ENCODE data around the gene ASPM.

The ASPM gene

DNA sequence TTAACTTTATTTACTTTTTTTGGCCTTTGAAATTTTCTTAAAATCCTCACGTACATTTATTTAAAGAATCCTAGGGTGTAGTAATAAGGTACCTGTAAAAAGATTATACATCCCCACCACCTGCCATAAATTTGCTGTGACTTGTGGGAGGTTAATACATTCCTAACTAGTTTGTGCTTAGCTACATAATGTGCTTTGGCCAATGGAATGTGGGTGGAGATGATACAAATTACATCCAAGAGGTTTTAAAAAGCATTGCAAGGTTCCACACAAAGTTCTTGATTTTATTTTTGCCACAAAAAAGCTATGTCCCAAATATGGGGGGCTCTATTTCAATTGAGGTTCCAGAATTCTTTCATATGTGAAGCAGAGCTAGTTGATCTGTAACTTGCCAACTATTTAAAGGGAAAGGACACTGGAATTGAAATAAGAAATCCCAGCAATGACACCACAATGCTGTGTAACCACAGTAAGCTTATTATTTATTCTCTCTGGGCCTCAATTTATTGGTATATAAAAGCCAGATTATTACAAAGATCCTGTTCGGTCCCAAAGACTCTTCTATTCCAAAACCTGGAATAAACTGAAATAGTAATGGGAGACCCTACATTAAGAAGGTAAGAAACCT is 15.7 kb downstream of the ASPM start:
- H3K4me3 ChIP-seq (ENCODE audit: low read depth, low read length): no peak overlapping the region
- TF ChIP-seq, protein P1, sequence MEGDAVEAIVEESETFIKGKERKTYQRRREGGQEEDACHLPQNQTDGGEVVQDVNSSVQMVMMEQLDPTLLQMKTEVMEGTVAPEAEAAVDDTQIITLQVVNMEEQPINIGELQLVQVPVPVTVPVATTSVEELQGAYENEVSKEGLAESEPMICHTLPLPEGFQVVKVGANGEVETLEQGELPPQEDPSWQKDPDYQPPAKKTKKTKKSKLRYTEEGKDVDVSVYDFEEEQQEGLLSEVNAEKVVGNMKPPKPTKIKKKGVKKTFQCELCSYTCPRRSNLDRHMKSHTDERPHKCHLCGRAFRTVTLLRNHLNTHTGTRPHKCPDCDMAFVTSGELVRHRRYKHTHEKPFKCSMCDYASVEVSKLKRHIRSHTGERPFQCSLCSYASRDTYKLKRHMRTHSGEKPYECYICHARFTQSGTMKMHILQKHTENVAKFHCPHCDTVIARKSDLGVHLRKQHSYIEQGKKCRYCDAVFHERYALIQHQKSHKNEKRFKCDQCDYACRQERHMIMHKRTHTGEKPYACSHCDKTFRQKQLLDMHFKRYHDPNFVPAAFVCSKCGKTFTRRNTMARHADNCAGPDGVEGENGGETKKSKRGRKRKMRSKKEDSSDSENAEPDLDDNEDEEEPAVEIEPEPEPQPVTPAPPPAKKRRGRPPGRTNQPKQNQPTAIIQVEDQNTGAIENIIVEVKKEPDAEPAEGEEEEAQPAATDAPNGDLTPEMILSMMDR (IDR thresholded peaks at IDR 0.05; ENCODE audit: borderline replicate concordance, insufficient read depth, low read depth, low read length): no peak

DNA sequence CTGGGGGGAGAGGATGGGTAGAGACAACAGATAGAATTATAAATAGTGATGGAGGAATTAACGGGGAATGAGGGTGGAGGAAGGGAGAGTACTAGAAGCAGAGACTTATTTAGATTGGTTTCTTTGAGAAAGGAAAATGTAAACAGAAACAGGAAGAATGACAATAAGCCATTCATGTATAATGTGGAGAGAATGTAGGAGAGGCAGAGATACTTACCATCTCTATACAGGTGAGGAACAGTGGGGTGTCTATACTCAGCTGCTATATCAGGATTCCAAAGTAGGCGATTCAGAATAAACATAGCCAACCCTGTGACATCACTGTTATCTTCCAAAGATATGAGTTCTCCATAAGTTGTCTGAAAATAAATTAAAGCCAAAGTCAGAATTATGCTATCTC is 16.8 kb downstream of the ASPM start:
- TF ChIP-seq, protein P1 (IDR thresholded peaks at IDR 0.05; ENCODE audit: borderline replicate concordance, insufficient read depth, low read depth, low read length): no peak
- H3K4me3 ChIP-seq (ENCODE audit: low read depth, low read length): no peak overlapping the region

DNA sequence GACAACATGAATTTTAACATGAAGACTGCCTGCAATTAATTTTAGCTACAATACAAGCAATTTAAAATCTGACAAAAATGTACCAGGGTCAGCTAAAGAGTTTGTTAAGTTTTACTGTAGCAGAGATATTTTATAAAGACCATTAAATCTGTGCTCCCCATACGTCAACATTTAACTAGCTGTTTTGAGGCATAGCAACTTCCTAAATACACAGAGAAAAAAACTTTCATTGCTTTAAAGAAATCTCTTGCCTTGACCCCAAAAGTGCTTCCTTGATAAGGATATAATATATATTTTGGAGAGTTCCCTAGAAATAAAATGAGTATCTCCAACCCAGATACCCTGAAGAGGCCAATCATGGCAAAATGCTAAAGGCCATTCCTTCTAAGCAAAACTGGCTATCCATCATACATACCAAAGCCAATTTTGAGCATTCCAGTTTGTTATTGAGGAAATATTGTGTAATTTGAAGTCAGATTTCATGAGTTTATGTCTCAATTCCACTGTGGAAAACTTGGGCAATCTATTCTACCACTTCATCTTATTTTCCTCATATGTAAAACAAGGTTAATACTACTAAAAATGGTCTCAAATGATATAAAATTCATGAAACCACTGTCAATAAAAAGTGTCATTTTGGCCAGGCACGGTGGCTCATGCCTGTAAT is 19.1 kb downstream of the ASPM start:
- no peak overlapping the region for H3K4me3 ChIP-seq (ENCODE audit: low read depth, low read length)
- TF ChIP-seq, protein P1 (IDR thresholded peaks at IDR 0.05; ENCODE audit: borderline replicate concordance, insufficient read depth, low read depth, low read length): no peak

DNA sequence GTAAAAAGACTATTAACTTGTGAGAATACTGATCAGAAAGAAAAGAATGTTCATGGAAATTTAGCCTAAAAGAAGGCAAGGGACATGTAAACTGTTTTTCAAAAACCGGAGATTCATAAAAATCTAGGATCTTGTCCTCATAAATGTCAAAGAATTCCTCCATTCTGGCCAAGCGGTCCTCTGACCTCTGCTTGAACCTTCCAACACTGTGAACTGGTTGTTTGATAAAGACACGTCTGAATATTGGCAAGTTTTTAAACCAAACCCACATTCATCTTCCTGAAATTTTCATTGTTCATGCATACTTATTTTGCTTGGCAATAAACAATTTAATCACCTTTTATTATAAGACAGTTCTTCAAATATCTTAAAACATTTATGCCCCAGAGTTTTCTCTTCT is 19.8 kb downstream of the ASPM start:
- H3K4me3 ChIP-seq (ENCODE audit: low read depth, low read length): no peak overlapping the region
- TF ChIP-seq, protein P1 (IDR thresholded peaks at IDR 0.05; ENCODE audit: borderline replicate concordance, insufficient read depth, low read depth, low read length): no peak

DNA sequence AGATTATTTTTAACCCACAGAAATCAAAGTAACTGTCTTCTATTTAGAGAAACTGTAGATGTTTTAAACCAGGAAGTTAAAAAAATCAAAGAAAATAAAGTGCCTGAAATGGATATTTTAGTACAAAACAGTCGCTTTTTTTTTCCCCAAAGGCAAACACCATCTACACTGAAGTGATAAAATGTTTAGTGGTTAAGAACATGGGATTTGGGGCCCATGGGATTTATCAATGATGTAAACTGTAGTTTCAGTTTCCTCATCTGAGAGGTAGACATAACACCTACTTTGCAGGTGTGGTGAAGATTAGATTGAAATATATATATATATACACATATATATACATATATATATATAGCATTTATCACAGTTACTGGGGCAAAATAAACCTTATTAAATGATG is 22.1 kb downstream of the ASPM start:
- no peak overlapping the region for H3K4me3 ChIP-seq (ENCODE audit: low read depth, low read length)
- TF ChIP-seq, protein P1 (IDR thresholded peaks at IDR 0.05; ENCODE audit: borderline replicate concordance, insufficient read depth, low read depth, low read length): no peak

DNA sequence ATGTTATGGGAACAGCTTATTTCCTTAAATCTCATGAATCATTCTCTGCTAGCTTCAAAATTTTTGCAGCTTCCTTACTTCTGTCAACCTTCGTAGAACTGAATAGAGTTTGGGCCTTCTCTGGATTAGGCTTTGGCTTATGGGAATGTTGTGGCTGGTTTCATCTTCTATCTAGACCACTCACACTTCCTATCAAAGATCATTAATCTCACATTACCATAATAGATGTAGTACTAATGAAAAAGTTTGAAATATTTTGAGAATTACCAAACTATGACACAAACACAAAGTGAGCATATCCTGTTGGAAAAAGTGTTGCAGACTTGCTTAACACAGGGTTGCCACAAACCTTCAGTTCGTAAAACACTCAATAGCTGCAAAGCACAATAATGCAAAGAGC is 30.3 kb downstream of the ASPM start:
- no peak overlapping the region for H3K4me3 ChIP-seq (ENCODE audit: low read depth, low read length)
- TF ChIP-seq, protein P1 (IDR thresholded peaks at IDR 0.05; ENCODE audit: borderline replicate concordance, insufficient read depth, low read depth, low read length): no peak

DNA sequence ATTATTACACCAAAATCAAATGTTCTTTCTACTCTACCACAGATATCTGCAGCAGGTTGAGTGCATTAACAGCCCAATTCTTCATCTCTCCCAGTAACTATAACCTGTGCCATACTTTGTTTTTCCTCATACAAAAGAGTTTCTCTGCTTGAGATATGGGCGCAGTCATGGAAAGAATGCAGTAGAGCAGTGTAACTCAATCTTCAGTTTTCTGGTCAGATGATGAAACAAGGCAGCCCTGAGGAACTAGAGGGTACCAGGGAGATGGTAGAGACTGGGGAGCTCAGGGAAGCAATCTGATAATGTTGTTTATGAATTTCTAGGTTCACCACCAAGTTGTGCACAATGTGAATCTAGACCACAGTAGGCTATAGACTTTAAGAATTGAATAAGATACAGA is 39.6 kb downstream of the ASPM start:
- H3K4me3 ChIP-seq (ENCODE audit: low read depth, low read length): no peak overlapping the region
- TF ChIP-seq, protein P1 (IDR thresholded peaks at IDR 0.05; ENCODE audit: borderline replicate concordance, insufficient read depth, low read depth, low read length): no peak

All from GM12875 (cell line).